HG03457 (cell line): Measurements from ENCODE around the gene BMP2K.

Experiments
- ATAC-seq: cut with Tn5 transposase; IDR thresholded peaks from one replicate; pipeline ENCODE4 v1.9.1; 2021; ENCODE audit warnings: moderate number of reproducible peaks; ENCODE audit not compliant: unreplicated experiment

BMP2K gene

GRCh38 chr4:78763763-78764387 lies 12.3 kb upstream of the BMP2K start:
- ATAC-seq, result no peak

GRCh38 chr4:78764498-78764961 lies 11.6 kb upstream of the BMP2K start:
- ATAC-seq, result no peak

DNA sequence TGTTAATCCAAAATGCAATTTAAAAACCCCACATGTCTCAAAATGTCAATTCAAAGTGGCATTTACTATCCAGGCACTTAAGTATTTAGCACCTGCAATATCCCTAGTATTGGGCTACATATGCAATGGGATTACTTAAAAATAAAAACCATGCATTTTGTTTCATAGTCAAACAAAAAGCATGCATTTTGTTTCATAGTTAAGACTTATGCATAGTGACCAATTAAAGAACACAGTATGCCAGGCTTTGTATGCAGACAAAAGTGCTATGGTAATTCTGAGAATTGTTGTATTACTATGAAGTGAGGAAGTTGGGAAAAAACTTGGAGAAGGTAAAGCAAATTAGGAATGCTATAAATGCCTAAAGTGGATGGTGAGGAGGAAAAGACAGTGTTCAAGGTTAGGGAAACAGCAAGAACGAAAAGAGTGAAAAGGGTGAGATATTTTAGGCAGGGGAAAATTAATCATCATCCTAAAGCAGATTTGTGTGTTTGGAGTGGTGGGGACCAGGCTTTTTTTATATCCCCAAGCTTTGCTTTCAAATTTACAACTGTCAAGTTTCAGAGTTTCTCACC lies 10.6 kb upstream of the BMP2K start:
- no peak for ATAC-seq

DNA sequence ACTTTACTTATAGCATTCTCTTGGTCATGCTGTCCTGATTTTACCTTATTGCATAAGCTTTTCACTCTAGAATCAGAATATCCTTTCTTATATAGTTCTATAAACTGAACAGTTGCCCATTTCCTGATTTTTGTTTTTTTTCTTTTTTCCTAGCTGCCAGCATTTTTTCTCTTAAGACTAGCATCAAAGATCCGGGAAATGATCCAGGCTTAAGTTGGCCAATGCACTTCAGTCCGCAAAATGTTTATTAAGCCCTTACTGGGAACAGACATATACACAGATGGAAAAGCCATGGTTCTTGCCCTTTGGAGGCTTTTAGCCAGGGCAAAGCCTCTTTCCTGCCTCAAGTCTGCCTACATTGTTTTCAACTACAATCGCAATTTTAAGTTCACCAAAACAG lies 10.1 kb upstream of the BMP2K start:
- no peak for ATAC-seq

- ATAC-seq, result peak; percentile 88
These were observed 9.5 kb upstream of the BMP2K start for GRCh38 chr4:78766650-78767049.

DNA sequence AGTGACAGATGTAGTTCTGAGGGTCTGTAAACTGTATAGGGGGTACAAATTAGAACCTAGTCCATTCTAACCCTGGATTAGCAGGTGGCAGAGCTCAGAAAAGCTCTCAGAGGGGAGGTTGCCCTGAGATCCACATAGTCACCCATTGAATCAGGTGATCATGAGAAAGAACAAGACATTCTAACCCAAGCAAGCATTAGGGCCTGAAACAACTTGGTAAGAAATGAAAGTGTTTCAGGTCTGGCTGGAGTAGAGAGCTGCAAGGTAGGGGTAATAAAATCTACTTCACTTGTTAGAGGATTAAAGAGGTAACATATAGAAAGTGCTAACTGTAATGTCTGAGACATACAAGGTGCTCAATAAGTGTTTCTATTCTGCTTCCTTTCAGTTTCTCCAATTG lies 8.8 kb upstream of the BMP2K start:
- peak; percentile 43 for ATAC-seq

DNA sequence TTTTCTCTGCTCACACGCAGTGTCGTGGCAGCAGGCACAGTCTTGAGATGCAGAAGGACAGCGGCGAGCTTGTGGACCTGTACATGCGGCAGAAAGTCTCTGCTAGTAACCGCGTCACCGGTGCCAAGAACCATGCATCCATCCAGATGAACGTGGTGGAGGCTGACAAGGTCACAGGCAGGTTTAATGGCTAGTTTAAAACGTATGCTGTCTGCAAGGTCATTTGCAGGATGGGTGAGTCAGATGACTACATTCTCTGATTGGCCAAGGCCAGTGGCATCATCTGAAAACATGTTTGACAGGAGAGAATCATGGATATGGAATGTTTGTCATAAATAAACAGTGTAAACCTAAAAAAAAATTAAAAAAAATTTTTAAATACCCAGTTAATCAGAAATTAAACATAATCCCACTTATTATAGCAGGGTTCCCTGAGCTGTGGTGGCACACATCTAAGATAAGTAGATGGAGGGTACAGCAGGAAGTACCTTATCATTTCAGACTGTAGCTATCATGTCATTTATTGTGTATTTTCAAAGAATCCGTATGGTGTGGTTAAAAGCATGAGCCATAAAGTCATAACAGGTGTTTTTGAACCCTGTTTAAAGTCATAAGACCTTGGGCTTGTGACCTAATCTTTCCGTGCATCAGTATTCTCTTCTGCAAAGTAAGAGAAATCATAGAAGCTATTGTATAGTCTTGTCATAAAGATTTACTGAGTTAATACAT lies 7.5 kb upstream of the BMP2K start:
- ATAC-seq, result no peak

DNA sequence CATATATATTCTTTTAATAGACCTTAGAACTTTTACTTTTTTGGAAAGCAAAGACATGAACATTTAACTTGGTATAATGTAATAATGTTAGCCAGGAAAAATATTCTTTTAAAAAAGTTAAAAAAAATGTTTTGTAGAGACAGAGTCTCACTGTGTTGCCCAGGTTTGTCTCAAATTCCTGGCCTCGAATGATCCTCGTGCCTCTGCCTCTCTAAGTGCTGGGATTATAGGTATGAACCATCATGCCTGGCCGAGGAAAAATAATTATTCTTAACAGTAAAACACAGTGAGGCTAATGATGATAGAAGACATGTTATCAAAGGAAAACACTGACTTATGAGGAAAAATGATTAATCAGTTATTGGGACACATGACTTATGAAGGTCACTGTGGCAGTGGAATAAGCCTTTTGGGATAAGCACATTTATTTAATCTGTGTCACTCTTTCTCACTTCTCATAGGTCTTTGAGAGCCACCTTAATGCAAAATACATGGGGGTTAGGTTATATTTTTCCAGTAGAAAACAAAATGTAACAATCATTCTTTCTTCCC lies 6.0 kb upstream of the BMP2K start:
- ATAC-seq, result no peak

DNA sequence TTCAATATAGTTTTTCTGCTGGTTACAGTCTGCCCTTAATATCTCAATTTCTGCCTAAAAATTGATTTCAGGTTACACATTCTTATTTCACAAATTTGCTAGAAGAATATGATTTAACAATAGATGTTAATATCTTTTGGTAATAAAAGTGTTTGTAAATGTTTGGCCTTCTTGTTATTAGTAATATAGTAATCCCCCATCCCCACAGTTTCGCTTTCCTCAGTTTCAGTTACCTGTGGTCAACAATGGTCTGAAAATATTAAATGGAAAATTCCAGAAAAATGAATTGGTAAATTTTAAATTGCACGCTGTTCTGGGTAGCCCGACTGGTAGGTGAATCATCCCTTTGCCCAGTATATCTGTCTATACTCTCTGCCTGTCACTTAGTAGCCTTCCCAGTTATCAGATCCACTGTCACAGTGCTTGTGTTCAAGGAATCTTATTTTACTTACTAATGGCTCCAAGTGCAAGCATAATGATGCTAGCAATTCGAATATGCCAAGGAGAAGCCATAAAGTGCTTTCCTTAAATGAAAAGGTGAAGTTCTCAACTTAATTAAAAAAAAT lies 3.5 kb upstream of the BMP2K start:
- no peak for ATAC-seq

- ATAC-seq, result no peak
These were observed 1.7 kb upstream of the BMP2K start for GRCh38 chr4:78774417-78774816.

DNA sequence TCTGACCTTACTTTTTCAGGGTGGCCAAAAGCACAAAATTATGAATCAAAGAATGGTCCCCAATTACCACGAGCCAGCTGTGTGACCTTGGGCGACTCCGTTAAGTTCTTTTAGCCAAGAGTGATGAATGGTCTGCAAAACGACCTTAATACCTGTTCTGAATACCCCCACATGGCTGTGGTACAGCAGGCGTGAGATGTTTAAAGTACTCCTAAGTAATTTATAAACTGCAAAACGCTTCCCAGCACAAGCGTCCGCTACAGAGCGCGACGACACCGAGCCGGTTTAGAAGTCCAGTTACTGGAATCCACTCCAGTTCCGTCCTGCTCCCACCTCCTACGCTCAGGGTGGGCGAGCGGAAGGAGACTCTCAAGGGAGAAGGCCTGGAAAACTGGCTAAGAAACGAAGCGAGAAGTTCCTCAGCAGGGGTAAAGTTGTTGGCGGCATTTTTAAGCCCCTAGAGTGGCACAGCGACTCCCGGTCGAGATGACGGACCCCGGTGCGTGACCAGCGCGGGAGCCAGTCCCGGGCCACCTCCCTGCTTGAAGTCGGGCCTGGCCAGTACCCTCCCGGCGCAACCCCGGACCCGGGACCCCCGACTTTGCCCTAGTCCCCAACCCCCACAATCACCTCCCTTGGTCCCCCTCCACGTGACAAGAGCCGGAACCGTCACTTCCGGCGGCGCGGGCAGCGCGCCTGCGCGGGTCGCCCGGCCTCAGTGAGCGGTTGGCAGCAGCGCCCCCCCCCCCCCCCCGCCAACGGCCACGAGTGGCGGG lies 659 bp upstream of the BMP2K start:
- peak; percentile 42 for ATAC-seq

- peak; percentile 18 for ATAC-seq
These were observed 802 bp downstream of the BMP2K start for GRCh38 chr4:78776729-78777575.

- no peak for ATAC-seq
These were observed 1.4 kb downstream of the BMP2K start for GRCh38 chr4:78777576-78777940.

- no peak for ATAC-seq
These were observed 2.4 kb downstream of the BMP2K start for GRCh38 chr4:78778530-78778929.

DNA sequence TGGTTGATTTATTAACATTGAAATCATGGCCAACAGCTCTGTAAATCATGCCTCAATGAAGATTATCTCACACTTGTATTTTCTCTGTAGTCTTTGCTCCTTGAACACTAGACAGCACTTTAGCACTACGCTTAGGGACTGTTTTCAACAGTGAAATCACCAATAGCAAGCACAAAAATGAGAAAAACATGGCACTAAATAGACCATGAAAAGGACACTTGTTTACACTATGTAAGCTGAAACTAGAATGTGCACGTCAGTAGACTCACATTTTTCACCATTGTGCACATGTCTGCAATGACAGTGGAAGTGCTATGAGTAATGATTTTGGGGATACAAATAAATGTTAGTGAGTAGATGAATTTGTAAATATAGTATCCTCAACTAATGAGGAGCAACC lies 3.1 kb downstream of the BMP2K start:
- ATAC-seq, result no peak

GRCh38 chr4:78780093-78780492 lies 3.9 kb downstream of the BMP2K start:
- ATAC-seq, result no peak

DNA sequence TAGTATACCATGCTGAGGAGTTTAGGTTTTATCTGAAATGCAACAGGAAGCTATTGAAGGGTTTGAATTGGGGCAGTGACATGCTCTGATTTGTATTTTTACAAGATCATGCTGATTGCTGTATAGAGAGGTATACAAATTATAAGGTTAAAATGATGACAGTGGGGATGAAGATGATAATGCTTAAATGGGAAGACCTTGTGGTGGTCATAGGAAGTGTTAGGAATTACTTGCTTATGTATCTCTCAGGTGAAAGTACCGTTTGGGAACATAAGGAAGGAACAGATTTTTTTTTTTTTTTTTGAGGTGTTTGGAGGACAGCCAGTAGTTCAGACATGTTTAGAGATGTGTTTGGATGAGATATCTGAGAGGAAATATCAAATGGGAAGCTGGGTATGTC lies 5.0 kb downstream of the BMP2K start:
- ATAC-seq, result no peak

GRCh38 chr4:78781924-78782323 lies 5.8 kb downstream of the BMP2K start:
- ATAC-seq, result no peak

DNA sequence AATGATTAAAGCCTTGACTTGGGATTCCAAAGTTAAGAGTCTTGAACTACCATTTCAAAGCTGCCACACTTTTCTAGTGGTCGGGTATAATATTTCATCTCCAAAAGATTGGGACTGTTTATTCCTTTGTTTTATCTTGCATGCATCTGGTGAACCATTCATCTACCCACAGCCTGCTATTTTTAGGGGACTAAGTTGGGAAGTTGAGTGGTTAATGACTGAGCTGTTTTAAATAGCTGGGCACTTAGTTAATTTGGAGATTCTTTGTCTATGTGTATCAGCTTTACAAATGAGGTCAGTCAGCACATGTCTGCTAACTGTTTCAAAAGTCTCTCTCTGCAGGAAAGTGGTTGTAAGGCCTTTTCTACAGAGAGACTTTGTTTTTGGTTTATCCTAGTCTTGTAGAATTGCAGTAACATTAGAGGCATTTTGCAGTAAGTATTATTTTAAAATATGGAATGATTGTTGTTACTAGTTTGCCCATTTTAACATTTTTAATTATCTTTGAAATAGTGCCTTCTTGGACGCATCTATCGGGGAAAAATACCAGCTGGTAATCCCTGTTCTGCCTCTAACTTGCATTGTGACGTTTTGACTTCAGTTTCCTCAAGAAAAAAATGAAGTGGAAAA lies 8.2 kb downstream of the BMP2K start:
- ATAC-seq, result no peak
